GM12875 (cell line): ENCODE results near the gene ARFIP1.

Experiments
- H3K4me3 ChIP-seq: one replicate; pipeline ENCODE4 v1.5.1; 2011; ENCODE audit warnings: low read depth, low read length, control low read depth
- TF ChIP-seq, protein P1 (sequence below): IDR thresholded peaks from 2 replicates; pipeline ENCODE4 v1.5.1; 2011; ENCODE audit warnings: low read depth, mild to moderate bottlenecking, control low read depth, inconsistent platforms, low read length, moderate library complexity, borderline replicate concordance; ENCODE audit not compliant: insufficient read depth

Gene ARFIP1

DNA sequence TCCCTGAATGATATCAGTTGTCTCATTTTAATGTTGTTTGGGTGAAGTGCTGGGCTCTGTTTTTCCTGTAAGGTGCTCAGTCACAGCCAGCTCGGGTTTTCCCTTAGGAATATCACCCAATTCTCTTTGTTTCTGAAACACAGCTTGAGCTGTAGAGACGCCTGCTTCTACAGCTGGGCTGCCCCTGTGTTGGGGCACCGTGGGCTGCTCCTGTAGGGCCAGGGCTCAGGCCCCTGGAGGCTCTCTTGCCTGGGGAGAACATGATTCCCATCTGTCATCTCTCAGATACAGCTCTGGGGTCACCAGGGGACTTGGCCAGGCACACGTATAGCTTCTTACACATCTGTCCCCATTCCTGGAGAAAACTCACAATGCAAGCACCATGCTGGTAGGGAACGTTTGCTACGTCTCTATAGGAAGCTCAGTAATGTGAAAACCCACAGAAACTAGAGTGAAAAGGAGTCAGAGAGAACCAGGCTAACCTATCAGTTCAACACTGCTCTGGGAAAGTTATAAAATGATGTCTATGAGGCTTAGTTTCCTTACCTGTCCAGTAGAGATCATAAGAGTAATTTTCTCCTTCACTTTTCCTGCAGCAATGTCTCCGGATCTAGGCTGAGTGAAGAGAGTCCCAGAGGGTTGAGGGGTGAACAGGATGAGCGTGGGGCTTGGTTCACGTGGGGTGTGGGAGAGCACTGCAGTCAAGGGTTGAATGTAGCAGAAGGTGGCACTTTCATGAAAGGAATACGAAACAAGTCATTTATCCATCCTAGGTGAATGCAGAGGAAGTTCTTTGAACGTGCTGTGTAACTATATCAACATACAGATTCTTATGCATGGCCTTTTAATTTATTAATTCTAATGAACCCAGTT lies 170.9 kb downstream of the ARFIP1 start:
- TF ChIP-seq, protein P1, sequence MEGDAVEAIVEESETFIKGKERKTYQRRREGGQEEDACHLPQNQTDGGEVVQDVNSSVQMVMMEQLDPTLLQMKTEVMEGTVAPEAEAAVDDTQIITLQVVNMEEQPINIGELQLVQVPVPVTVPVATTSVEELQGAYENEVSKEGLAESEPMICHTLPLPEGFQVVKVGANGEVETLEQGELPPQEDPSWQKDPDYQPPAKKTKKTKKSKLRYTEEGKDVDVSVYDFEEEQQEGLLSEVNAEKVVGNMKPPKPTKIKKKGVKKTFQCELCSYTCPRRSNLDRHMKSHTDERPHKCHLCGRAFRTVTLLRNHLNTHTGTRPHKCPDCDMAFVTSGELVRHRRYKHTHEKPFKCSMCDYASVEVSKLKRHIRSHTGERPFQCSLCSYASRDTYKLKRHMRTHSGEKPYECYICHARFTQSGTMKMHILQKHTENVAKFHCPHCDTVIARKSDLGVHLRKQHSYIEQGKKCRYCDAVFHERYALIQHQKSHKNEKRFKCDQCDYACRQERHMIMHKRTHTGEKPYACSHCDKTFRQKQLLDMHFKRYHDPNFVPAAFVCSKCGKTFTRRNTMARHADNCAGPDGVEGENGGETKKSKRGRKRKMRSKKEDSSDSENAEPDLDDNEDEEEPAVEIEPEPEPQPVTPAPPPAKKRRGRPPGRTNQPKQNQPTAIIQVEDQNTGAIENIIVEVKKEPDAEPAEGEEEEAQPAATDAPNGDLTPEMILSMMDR, result no peak
- no peak overlapping the region for H3K4me3 ChIP-seq

GRCh38 chr4:152951348-152951747 lies 171.6 kb downstream of the ARFIP1 start:
- no peak overlapping the region for H3K4me3 ChIP-seq
- TF ChIP-seq, protein P1, result no peak

- H3K4me3 ChIP-seq, result no peak overlapping the region
- TF ChIP-seq, protein P1, result no peak
Measured at GRCh38 chr4:152953514-152953913, 173.8 kb downstream of the ARFIP1 start.

DNA sequence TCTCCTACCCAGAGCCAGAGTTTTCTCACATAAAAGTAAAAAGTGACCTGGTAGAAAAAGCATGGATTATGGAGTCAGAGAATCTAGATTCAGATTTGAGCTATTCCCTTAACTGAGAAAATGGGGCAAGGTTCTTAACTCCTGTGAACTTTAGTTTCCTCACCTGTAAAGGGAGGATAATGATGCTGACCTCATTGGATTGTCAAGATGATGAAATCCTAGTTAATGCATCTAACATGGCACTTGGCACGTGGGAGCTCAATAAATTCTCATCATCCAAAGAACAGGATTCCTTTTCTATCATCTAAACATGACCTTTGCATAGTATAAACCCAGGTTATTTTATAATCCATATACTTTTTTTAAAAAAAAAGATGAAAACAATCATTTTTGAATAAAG lies 175.0 kb downstream of the ARFIP1 start:
- no peak overlapping the region for H3K4me3 ChIP-seq
- TF ChIP-seq, protein P1, result no peak

- TF ChIP-seq, protein P1, result no peak
- H3K4me3 ChIP-seq, result no peak overlapping the region
Measured at GRCh38 chr4:152956147-152956546, 176.4 kb downstream of the ARFIP1 start.

DNA sequence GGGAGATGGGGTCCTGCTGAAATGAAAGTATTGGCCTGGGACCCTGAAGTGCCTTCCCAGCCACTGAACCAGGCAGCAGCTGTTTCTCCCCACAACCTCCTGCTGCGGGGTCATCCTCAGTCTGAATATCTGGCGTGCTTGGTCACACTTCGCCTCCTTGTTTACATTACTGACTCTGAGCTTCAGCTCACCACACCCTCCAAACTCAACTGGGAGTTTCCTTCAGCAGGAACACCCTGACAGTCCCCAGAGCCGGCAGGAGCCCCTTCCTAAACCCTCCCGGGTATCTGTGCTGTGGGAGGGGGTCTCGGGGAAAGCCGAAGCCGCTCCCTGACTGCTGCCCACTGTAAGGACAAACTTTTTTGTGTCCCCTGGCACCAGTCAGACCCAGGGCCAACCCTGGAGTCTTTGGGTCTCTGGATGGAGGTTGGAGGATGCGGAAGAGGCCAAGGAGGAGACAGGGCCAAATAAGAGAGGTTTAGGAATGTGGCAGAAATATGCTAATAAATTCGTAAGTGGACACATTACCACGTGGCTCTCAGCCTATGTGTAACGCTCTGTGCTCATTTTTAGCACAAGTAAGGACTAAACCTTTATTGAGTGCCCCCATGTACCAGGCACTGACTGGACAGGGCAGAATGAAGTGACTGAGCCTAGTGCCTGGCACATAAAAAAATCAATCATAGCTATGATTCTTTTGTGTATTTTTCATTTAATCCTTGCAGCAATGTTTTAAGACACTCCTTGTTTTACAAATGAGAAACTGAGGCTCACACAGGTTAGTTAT lies 177.1 kb downstream of the ARFIP1 start:
- TF ChIP-seq, protein P1, result no peak
- no peak overlapping the region for H3K4me3 ChIP-seq
